ENCODE results near the gene SZRD1.

DNA sequence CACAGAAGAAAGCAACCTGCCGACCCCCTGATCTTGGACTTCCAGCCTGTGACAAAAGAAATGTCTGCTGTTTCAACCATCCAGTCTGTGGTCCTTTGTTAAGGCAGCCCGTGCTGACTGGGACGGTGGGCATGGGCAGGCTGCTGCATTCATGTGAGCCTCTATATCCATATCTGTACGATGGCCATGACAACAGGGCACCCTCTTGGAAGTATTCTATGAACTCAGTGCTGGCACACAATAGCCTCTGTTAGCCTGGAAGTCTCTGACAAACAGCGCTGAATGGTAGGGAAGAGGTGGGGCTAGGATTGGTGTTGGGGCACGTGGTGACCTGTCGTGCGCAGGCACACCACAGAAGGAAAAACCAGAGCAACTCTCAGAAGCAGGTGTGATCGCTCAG lies 39.8 kb downstream of the SZRD1 start:
- TF ChIP-seq, protein P1, sequence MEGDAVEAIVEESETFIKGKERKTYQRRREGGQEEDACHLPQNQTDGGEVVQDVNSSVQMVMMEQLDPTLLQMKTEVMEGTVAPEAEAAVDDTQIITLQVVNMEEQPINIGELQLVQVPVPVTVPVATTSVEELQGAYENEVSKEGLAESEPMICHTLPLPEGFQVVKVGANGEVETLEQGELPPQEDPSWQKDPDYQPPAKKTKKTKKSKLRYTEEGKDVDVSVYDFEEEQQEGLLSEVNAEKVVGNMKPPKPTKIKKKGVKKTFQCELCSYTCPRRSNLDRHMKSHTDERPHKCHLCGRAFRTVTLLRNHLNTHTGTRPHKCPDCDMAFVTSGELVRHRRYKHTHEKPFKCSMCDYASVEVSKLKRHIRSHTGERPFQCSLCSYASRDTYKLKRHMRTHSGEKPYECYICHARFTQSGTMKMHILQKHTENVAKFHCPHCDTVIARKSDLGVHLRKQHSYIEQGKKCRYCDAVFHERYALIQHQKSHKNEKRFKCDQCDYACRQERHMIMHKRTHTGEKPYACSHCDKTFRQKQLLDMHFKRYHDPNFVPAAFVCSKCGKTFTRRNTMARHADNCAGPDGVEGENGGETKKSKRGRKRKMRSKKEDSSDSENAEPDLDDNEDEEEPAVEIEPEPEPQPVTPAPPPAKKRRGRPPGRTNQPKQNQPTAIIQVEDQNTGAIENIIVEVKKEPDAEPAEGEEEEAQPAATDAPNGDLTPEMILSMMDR (IDR thresholded peaks at IDR 0.05) = no peak
- TF ChIP-seq POLR2AphosphoS5 (IDR thresholded peaks at IDR 0.05; ENCODE audit: low read depth, low read length) (no peak), SIN3A (IDR thresholded peaks at IDR 0.05; ENCODE audit: borderline replicate concordance, insufficient read depth, low read depth, low read length) (no peak)
- TF ChIP-seq, protein P2, sequence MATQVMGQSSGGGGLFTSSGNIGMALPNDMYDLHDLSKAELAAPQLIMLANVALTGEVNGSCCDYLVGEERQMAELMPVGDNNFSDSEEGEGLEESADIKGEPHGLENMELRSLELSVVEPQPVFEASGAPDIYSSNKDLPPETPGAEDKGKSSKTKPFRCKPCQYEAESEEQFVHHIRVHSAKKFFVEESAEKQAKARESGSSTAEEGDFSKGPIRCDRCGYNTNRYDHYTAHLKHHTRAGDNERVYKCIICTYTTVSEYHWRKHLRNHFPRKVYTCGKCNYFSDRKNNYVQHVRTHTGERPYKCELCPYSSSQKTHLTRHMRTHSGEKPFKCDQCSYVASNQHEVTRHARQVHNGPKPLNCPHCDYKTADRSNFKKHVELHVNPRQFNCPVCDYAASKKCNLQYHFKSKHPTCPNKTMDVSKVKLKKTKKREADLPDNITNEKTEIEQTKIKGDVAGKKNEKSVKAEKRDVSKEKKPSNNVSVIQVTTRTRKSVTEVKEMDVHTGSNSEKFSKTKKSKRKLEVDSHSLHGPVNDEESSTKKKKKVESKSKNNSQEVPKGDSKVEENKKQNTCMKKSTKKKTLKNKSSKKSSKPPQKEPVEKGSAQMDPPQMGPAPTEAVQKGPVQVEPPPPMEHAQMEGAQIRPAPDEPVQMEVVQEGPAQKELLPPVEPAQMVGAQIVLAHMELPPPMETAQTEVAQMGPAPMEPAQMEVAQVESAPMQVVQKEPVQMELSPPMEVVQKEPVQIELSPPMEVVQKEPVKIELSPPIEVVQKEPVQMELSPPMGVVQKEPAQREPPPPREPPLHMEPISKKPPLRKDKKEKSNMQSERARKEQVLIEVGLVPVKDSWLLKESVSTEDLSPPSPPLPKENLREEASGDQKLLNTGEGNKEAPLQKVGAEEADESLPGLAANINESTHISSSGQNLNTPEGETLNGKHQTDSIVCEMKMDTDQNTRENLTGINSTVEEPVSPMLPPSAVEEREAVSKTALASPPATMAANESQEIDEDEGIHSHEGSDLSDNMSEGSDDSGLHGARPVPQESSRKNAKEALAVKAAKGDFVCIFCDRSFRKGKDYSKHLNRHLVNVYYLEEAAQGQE (IDR thresholded peaks at IDR 0.05; ENCODE audit: insufficient read depth in 1 of 2, low read depth in 2 of 2, low read length in 1 of 2) = no peak

All from Panc1 (cell line).